ENCODE measurements around the gene PPP3CA.
A peak's percentile ranks its signal among the peaks of the same experiment; 100 is the strongest.
"Not testable (repeated sequence)": the region's sequence is repeated elsewhere in the genome, so short reads cannot be mapped to it uniquely, and the experiment has no call there.

Gene PPP3CA

DNA sequence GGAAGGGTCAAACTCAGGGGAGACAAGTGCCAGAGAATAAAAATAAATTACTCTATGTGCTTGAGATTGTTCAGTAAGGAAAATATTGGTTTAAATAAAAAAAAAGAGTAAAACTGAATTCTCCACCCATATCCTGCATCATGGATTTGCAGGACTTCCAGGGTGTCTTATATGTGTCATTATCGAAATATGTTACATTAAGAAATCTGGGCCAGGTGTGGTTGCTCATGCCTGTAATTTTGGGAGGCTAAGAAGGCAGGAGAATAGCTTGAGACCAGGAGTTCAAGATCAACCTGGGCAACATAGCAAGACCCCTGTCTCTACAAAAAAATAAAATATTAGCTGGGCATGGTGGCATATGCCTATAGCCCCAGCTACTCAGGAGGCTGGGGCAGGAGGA is 104.9 kb downstream of the PPP3CA start:
- no peak for DNase-seq (ENCODE audit: low read depth)
- H3K4me3 ChIP-seq (ENCODE audit: low read depth, low read length) = no peak overlapping the region
- TF ChIP-seq, protein P1, sequence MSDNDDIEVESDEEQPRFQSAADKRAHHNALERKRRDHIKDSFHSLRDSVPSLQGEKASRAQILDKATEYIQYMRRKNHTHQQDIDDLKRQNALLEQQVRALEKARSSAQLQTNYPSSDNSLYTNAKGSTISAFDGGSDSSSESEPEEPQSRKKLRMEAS (IDR thresholded peaks at IDR 0.05; ENCODE audit: low read depth, low read length) = no peak
- TF ChIP-seq MYC (IDR thresholded peaks at IDR 0.05; ENCODE audit: low read depth, low read length) (no peak), POLR2A (IDR thresholded peaks at IDR 0.05; ENCODE audit: extremely low read depth, insufficient read length) (no peak)
- TF ChIP-seq, protein P2, sequence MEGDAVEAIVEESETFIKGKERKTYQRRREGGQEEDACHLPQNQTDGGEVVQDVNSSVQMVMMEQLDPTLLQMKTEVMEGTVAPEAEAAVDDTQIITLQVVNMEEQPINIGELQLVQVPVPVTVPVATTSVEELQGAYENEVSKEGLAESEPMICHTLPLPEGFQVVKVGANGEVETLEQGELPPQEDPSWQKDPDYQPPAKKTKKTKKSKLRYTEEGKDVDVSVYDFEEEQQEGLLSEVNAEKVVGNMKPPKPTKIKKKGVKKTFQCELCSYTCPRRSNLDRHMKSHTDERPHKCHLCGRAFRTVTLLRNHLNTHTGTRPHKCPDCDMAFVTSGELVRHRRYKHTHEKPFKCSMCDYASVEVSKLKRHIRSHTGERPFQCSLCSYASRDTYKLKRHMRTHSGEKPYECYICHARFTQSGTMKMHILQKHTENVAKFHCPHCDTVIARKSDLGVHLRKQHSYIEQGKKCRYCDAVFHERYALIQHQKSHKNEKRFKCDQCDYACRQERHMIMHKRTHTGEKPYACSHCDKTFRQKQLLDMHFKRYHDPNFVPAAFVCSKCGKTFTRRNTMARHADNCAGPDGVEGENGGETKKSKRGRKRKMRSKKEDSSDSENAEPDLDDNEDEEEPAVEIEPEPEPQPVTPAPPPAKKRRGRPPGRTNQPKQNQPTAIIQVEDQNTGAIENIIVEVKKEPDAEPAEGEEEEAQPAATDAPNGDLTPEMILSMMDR (IDR thresholded peaks at IDR 0.05; ENCODE audit: low read depth, low read length) = no peak

DNA sequence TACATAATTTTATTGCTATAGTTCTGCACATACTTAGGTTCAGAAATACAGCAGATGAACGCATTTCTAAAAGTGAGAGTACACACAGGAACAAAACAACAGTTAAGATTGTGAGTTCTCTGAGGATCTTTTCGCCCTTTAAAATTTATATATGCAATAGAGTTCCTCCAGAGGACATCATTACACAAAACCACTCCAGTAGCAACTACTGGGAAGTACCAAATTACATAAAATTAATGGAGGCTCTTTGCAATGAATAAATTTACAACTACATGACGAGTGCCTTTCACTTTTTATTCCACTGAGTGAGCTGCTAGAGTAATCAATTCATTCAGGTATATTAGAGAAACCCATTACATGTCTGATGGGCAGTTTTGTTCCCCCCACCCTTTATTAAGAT is 107.2 kb downstream of the PPP3CA start:
- H3K4me3 ChIP-seq (ENCODE audit: low read depth, low read length) = no peak overlapping the region
- TF ChIP-seq, protein P1 (IDR thresholded peaks at IDR 0.05; ENCODE audit: low read depth, low read length) = no peak
- TF ChIP-seq, protein P2 (IDR thresholded peaks at IDR 0.05; ENCODE audit: low read depth, low read length) = no peak
- TF ChIP-seq POLR2A (IDR thresholded peaks at IDR 0.05; ENCODE audit: extremely low read depth, insufficient read length) = no peak
- TF ChIP-seq MYC (IDR thresholded peaks at IDR 0.05; ENCODE audit: low read depth, low read length) = no peak
- DNase-seq (ENCODE audit: low read depth) = no peak

DNA sequence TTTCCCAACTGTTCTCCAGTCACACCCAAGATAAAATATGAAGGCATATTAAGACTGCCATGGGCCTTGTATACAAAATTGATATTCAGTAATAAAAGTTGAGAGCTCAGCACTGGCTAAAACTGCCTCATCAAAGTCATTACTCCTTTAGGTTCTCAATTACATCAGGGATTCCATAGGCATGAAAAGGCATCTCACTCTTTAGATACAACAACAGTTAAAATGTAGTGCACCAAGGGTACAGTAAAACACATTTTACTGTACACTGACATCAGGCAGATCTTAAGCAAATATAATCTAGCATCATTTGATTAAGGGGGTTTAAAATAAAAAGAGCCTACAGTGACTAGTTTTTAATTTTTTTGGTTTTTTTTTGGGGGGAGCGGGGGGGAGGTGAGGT is 107.7 kb downstream of the PPP3CA start:
- DNase-seq (ENCODE audit: low read depth) = no peak
- TF ChIP-seq, protein P2 (IDR thresholded peaks at IDR 0.05; ENCODE audit: low read depth, low read length) = no peak
- no peak for TF ChIP-seq MYC (IDR thresholded peaks at IDR 0.05; ENCODE audit: low read depth, low read length)
- no peak for TF ChIP-seq POLR2A (IDR thresholded peaks at IDR 0.05; ENCODE audit: extremely low read depth, insufficient read length)
- TF ChIP-seq, protein P1 (IDR thresholded peaks at IDR 0.05; ENCODE audit: low read depth, low read length) = no peak

DNA sequence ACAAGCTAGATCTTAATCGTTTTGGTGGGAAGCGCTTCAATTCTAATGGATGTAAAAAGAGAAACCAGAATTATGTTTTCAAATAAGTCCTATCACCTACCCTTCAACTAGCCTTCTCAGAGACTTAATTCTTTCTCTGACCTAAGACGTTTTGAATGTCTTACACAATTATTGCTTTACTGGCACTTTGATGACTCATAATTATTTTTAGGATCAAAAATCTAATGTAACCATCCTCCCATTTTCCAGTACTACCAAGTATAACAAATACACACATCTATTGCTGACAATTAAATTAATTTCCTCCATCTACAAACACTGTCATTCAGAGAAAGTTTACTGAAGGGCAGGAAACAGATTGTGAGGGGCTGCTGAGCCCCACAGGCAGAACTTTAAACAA is 108.6 kb downstream of the PPP3CA start:
- TF ChIP-seq, protein P2 (IDR thresholded peaks at IDR 0.05; ENCODE audit: low read depth, low read length) = no peak
- TF ChIP-seq, protein P1 (IDR thresholded peaks at IDR 0.05; ENCODE audit: low read depth, low read length) = no peak
- no peak overlapping the region for H3K4me3 ChIP-seq (ENCODE audit: low read depth, low read length)
- peak; percentile 50 for DNase-seq (ENCODE audit: low read depth)

More for the DNA sequence above, 107.7 kb downstream of the PPP3CA start:
- H3K4me3 ChIP-seq (ENCODE audit: low read depth, low read length) = no peak overlapping the region

DNA sequence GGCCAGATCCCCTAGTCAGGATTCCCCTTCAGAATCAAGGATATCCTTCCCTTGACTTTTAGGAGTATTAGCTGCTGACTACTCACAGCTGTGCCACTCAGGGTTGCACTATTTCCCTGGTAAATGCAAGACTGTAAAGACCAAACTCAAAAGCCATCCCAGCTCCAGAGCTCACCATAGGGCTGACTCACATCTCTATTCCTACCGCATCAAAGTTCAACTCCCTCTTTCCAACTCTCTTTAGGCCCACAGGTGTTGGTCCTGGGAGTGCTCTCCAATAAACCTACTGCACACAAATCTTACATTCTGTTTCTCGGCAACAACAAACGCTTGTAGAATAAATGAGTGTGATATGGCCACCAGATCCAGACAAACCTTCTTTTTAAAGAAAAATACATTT is 109.6 kb downstream of the PPP3CA start:
- H3K4me3 ChIP-seq (ENCODE audit: low read depth, low read length) = no peak overlapping the region
- TF ChIP-seq, protein P2 (IDR thresholded peaks at IDR 0.05; ENCODE audit: low read depth, low read length) = no peak
- TF ChIP-seq MYC (IDR thresholded peaks at IDR 0.05; ENCODE audit: low read depth, low read length) (no peak), POLR2A (IDR thresholded peaks at IDR 0.05; ENCODE audit: extremely low read depth, insufficient read length) (no peak)
- TF ChIP-seq, protein P1 (IDR thresholded peaks at IDR 0.05; ENCODE audit: low read depth, low read length) = no peak
- no peak for DNase-seq (ENCODE audit: low read depth)

DNA sequence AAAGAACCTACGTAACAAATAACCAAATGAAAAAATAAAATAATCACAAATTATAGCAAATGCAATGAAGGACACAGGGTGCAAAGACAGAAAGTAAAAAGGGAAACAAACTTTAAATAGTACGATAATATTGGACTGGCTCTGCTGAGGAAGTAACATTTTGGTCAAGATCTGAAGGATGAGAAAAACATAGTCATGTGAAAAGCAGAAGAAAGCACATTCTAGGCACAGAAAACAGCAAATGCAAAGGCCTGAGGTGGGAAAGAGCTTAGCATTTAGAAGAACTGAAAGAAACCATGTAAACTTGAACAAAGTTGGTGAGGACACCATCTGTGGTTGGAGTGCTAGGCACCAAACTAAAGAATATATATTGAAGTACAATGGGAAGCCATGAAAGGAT is 111.2 kb downstream of the PPP3CA start:
- TF ChIP-seq, protein P1 (IDR thresholded peaks at IDR 0.05; ENCODE audit: low read depth, low read length) = no peak
- TF ChIP-seq, protein P2 (IDR thresholded peaks at IDR 0.05; ENCODE audit: low read depth, low read length) = no peak
- TF ChIP-seq POLR2A (IDR thresholded peaks at IDR 0.05; ENCODE audit: extremely low read depth, insufficient read length) = no peak
- TF ChIP-seq MYC (IDR thresholded peaks at IDR 0.05; ENCODE audit: low read depth, low read length) = no peak
- H3K4me3 ChIP-seq (ENCODE audit: low read depth, low read length) = no peak overlapping the region
- DNase-seq (ENCODE audit: low read depth) = no peak

DNA sequence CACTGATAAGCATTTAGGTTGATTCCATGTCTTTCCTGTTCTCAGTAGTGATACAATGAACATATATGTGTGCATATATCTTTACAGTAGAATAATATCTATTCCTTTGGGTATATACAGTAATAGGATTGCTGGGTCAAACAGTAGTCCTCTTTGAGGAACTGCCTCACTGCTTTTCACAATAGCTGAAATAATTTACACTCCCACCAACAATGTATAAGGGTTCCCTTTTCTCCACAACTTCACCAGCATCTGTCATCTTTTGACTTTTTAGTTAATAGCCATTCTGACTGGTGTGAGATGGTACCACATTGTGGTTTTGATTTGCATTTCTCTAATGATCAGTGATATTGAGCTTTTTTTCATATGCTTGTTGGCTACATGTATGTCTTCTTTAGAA is 113.2 kb downstream of the PPP3CA start:
- not testable (repeated sequence) for DNase-seq (ENCODE audit: low read depth)

More for the DNA sequence above, 113.2 kb downstream of the PPP3CA start:
- H3K4me3 ChIP-seq (ENCODE audit: low read depth, low read length) = not testable (repeated sequence)

Data from NB4 (cell line).